Kidney capillary endothelial cell (primary cell): Measurements from ENCODE around the gene S100PBP.

ENCODE experiments used
- DNase-seq: peaks from one replicate; pipeline ENCODE4 v3.0.0-alpha.2; 2018; ENCODE audit warnings: low spot score

S100PBP gene

GRCh38 chr1:32888134-32888533, 70.7 kb downstream of the S100PBP start:
- DNase-seq, result no peak

- no peak for DNase-seq
Observed at GRCh38 chr1:32888677-32889420, 71.4 kb downstream of the S100PBP start.

DNA sequence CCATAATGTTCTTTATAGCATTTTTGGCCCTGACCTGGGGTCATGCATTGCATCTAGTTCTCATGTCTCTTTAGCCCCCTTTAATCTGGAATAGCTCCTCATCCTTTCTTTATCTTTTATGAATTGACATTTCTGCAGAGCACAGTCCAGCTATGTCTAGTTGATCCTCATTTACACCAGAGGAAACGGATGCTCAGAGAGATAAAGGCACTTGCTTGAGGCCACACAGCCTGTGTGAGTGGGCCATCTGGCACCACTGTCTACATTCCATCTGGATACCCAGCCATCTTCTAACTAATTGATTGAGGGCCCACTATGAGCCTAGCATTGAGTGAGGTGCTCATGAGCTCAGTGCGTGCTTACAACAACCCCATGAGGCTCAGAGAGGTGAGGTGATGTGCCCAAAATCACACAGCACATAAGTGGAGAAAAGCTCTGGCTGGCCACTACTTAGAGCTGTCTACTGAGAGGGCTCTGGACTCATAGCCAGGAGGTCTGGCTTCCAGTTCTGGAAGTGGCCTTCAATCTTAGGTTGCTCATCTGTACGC, 72.4 kb downstream of the S100PBP start:
- no peak for DNase-seq

- no peak for DNase-seq
Observed at GRCh38 chr1:32890516-32891240, 73.2 kb downstream of the S100PBP start.

- no peak for DNase-seq
Observed at GRCh38 chr1:32891241-32891570, 73.8 kb downstream of the S100PBP start.

DNA sequence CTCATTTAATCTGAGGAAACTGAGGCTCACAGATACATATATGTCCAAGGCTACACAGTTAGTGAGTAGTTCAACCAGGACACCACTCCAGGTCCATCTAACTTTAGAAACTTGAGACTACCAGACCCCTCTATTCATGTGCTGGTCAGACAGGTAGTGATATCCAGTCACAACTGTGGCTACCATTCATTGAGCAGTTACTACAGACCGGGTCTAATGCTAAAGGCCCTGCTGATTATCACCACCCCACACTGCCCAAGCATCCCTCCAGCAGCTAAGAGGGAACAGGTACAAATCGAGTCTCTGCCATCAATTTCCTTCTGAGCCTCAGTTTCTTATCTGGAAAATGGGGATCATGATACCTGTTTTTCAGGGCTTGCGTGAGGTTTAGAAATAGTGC, 74.2 kb downstream of the S100PBP start:
- no peak for DNase-seq

DNA sequence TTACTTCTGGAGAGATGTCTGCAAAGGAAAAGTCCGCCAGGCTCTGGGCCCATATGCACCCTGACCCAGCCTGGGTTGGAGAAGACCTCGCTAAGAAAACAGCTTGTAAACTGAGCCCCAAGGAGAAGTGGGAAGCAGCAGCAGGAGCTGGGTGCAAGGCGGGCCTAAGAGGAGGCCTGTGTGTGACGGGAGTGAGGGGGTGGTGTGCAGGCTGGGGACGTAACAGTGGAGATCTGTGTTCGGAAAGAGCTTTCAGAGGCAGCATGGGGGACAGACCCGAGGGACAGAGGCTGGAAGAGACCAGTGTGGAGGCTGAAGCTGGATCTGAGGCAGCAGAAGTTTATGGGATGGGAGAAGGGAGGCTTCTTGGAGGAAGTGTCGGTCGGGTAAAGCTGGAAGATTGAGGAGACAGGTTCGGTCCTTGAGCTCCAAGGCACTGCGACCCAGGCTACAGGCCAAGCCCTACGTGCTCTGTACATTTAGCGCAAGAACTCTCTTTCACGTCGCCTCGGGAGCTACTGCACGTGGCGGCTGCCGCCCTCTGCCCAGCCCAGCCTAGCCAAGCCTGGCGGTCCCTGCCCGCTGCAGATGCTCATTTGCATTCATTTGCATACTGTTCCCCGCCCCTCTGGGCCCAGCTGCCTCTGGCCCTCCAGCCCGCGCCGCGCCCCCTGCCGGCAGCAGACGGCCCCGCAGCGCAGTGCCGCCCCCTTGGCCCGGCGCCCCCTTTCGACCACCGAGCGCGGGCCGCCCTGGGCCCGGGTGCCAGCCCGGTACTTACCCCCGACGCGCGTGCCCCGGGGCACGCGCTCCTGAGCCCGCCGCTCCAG, 75.1 kb downstream of the S100PBP start:
- no peak for DNase-seq

GRCh38 chr1:32893198-32894018, 76.0 kb downstream of the S100PBP start:
- no peak for DNase-seq

GRCh38 chr1:32894019-32894600, 76.7 kb downstream of the S100PBP start:
- DNase-seq, result no peak

DNA sequence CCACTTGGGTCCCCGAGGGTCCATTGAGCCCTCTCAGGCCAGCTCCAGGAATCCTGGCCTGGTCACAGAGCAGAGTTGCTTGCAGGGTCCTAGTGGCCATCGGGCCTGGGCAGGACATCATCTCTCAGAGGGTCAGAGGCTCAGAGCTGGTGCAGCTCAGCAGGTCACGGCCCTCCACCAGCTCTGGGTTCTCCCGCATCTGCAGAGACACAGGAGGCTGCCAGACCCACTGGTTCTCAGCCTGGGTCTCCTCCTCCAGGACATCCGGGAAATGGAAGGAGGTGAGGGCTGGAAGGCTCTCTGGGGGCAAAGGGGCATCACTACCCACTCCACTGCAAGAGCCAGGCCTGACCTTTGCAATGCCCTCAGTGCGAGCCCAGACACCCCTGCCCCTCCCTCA, 77.2 kb downstream of the S100PBP start:
- no peak for DNase-seq

GRCh38 chr1:32895325-32896215, 78.1 kb downstream of the S100PBP start:
- no peak for DNase-seq

DNA sequence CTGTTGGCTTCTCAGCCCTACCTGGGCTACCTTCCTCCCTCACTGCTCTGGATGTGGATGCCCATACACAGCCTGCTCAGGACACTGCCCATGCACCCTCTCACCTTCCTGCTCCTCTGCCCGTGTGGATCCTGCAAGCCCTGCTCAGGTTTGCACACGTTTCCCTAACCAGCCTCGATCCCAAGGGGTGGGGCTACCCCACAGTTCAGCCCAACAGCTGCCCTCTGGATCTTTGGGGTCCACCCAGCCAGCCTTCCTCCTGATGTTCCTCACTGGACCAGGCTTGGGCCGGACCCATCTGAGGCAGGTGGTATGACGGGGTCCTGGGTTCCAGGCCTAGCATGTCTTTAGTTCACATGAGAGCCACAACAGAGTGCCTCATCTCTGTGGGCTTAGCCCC, 79.0 kb downstream of the S100PBP start:
- no peak for DNase-seq

DNA sequence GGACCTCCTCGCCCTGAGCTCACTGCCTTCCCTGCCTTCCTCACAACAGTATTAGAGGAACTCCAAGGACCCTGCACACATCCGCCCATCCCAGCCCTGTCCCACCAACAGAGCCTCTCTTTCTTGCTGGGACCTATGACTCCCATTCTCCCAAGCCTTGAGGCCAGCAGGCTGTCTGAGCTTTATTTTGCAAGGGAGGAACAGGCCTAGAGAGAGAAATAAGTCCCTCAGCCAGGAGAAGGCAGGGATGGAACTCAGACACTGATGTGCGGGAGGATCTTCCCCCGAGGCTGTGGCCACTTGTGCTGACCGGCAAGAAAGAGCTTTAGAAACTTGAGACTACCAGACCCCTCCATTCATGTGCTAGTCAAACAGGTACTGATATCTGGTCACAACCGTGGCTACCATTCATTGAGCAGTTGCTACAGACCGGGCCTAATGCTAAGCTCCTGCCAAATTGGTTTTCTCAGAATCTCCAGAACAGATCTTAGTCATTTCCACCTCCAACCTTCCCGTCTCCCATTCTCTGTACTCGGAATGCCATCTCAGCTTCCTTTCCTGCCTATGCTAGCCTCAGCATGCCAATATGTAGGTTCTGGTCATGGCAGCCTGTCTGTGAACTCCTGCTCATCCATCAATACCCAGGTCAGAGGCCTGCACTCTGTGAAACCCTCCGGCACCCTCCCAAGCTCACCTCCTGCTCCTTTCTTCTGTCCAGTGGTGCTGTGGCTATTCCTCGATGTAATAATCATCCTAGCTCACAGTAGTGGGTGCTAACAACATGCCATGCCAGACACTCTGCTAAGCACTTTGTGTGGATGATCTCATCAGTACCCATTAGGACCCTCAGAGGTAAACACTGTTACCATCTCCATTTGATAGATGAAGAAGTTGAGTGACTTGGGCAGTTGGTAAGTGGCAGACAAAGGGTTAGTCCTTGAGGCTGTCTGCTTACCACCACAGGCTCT, 79.9 kb downstream of the S100PBP start:
- DNase-seq, result no peak

DNA sequence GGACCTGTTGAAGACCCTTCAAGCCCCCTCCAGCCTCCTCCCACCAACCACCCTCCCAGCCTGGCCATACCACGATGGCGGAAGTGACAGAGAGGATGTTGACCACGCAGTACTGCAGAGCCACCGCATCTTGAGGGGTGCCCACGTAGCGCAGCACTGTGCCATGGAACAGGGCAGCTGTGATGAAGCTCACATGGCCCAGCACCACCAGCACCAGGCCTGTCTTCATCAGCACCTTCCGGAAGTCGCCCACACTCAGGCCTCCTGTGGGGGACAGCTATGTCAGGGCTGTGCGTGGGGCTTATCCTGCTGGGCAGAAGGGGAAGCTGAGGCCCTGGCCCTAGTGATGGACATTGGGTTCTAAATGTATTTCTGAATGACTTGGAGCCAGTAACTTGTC, 80.6 kb downstream of the S100PBP start:
- DNase-seq, result no peak

DNA sequence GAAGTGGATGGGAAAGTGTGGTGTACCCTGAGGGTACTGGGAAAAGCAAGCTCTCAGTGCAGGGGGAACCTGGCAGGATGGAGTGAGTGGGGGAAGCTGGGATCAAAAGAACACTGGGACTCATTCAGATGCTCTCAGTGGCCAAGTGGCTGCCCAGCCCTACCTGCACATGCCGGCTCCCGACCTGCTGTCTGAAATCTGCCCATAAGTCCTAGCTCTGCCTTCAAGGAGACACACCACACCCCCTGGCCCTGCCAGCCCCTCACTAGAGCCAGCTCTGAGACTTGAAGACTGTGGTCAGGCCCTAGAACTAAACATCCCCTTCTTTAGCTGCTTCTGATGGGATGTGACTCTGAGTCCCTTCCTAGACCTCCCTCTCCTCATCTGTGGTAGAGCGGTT, 81.5 kb downstream of the S100PBP start:
- no peak for DNase-seq

DNA sequence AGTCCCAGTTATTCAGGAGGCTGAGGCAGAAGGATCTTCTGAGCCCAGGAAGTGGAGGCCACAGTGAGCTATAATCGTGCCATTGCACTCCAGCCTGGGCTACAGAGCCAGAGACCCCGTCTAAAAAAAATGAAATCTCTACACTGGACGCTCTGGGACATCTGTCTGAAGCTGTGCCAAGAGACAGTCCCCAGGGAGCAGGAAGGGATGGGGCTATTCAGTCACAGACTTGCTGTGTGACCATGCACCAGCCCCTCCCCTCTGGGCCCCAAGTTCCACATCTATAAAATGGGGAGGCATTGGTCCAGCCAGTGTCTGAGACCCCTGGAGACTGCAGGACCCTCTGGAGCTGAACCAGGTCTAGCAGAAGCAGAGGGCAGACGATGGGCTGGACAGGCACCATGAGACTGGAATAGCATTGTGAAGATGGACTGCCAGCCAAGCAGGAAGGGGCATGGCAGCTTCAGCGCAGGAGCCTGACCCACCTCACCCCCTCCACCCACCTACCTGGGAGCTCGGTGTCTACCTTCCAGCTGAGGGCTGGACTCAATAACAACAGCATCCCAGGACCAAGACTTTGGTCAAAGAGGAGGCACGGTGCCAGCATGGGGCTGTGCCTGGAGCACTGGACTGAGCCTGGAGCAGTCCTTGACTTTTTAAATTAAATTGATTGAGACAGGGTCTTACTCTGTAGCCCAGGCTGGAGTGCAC, 82.3 kb downstream of the S100PBP start:
- DNase-seq, result no peak

- DNase-seq, result no peak
Observed at GRCh38 chr1:32900371-32900955, 83.0 kb downstream of the S100PBP start.
